ENCODE data around the gene COL19A1. TPM values are rescaled to one million over a fixed set of nuclear protein-coding genes. Genes with fewer than 3 reads are reported as not detected.
"Not testable (repeated sequence)": the region's sequence is repeated elsewhere in the genome, so short reads cannot be mapped to it uniquely, and the experiment has no call there.

COL19A1 gene
- total RNA-seq = not detected

DNA sequence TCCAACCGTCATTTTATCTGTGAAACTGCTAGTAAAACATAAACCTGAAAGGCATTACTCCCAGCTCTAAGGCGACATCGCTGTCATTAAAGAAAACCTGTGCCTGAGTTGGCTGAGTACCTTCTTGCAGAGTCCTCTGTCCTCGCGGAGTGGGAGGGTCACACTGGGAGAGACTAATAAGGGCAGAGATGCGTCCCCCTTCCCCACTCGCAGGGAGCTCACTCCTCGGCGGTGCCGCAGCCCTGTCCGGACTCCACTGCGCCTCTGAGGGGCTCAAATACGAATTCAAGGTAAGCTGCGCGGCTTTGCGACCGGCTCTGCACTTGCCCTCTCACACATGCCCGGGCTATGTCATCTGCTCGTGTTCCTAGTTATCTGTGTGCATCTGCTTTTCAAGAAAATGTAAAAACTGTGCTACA is at the start of gene COL19A1:
COL19A1 (plus strand) TSS at position 206 of the 419 bp plus-strand sequence. CDS start 13,012 bp downstream, outside the sequence.
- H3K36me3 Mint-ChIP-seq (ENCODE audit: low read depth) = no peaks in the 10 kb centered on the region

DNA sequence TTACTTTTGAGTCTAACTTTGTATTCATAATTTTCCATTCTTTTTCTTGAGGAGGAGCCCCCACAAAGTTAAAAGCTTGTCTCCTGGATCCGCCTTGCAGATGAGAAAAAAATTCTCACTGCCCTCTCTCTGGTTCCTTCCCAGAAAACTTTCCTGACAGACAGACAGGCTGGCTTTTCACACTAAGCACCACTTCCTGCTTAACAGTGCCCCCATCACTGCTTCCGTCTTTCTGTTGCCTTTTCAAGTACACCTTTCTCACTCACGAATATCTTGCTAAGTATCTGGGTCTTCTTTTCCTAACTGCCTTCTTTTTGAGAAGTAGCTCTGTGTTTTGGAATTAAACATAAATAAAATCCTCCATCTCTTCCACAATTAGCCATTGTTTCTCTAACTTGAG is 49.8 kb upstream of the COL19A1 start:
- Mint-ChIP-seq H3K27ac (peak overlapping the region; percentile 93), H3K27me3 (no peaks in the 10 kb centered on the region), H3K36me3 (ENCODE audit: low read depth) (no peaks in the 10 kb centered on the region), H3K4me3 (peak overlapping the region; percentile 38), H3K4me1 (peaks cover 45% of the 10 kb centered on the region), H3K9me3 (ENCODE audit: low read depth) (no peaks in the 10 kb centered on the region)
- intact Hi-C loops (cut with DNase I, micrococcal nuclease) = no loop called here
- ChIA-PET POLR2A (no interaction called here), CTCF (interaction anchor here (0.6 to 4.1 kb wide), 4 partner anchors 17 to 597 kb away, joined by 3 to 23 read pairs (median 3); partner anchors contain the start of genes FAM135A and LMBRD1)
- ATAC-seq = no peak
- no peak for DNase-seq

More for the DNA sequence above, at the start of gene COL19A1:
- H3K27me3 Mint-ChIP-seq = peaks cover 46% of the 10 kb centered on the region
- ATAC-seq (peak; percentile 45), DNase-seq (peak; percentile 41)
- H3K9me3 Mint-ChIP-seq (ENCODE audit: low read depth) = no peaks in the 10 kb centered on the region
- peaks cover 23% of the 10 kb centered on the region for H3K4me1 Mint-ChIP-seq
- ChIA-PET POLR2A (no interaction called here), CTCF (interaction anchor here (1.0 to 1.1 kb wide), 2 partner anchors 10 to 237 kb away, joined by 3 to 4 read pairs; no protein-coding TSS in a partner anchor)
- H3K4me3 Mint-ChIP-seq = peak within 1 kb of the TSS; percentile 64
- intact Hi-C loops (cut with DNase I, micrococcal nuclease) = loop anchor here (2.0 to 5.0 kb wide), 2 partner anchors 32 to 69 kb away; partner anchors contain the start of gene LMBRD1 (in 1 of the 2)
- peak within 1 kb of the TSS; percentile 65 for H3K27ac Mint-ChIP-seq

DNA sequence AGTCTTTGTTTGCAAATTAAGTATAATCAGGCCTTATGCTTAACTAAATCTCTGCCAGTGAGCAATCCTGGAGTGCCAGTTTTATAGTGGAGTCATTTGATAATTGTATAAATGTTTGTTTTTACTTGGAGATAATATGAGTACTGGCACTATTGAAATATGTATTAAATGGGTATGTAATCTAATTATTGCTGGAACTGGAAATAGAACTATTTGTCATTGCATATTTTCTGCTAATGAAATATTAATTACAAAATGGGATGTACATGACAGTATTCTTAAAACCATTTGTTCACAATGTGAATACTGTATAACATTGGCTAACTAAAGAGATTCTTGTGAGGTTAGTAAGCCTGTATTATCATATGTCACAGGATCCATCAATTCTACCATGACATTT is 49.0 kb upstream of the COL19A1 start:
- ChIA-PET POLR2A (no interaction called here), CTCF (interaction anchor here (4.1 kb wide), 1 partner anchor 20 kb away, joined by 23 read pairs; the partner anchor contains the start of gene LMBRD1)
- no peaks in the 10 kb centered on the region for H3K9me3 Mint-ChIP-seq (ENCODE audit: low read depth)
- ATAC-seq = no peak
- intact Hi-C loops (cut with DNase I, micrococcal nuclease) = no loop called here
- DNase-seq = no peak
- H3K4me3 Mint-ChIP-seq = no peak overlapping the region
- H3K27me3 Mint-ChIP-seq = no peaks in the 10 kb centered on the region
- no peaks in the 10 kb centered on the region for H3K36me3 Mint-ChIP-seq (ENCODE audit: low read depth)
- H3K4me1 Mint-ChIP-seq = peaks cover 39% of the 10 kb centered on the region
- no peak overlapping the region for H3K27ac Mint-ChIP-seq

DNA sequence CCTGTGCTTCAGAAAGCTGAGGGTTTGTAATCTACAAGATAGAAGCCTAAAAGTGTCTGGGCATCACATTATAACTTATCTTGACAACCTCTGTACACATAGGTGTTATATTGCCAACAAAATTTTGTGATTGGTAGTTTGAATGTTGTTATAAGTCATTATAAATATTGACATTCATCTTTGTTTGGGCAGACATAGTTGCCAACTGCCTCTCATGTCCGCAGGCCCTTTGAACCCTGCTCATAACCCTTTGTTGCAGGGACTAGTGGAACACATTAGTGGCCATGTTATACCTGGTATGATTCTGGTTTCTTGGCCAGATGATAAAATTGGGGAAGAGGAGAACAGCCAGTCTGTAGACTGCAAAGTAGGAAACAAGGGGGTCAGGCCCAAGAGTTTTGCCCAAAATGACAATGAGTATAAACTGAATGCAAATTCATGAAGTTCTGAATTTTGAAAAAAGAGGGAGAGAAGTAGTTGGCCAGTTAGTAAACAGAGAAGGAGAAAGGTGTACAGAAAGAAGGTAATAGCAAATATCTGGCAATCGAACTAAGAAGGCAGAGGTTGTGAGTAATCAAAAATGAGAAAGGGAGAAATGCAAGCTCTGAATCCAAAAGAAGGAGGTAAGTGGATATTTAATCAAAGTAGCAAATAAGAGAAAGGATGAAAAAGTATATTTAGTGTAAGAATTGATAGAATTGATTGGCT is 48.0 kb upstream of the COL19A1 start:
- Mint-ChIP-seq H3K27ac (no peak overlapping the region), H3K4me1 (peaks cover 29% of the 10 kb centered on the region), H3K9me3 (ENCODE audit: low read depth) (no peaks in the 10 kb centered on the region), H3K4me3 (no peak overlapping the region), H3K27me3 (no peaks in the 10 kb centered on the region), H3K36me3 (ENCODE audit: low read depth) (no peaks in the 10 kb centered on the region)
- ATAC-seq (no peak), DNase-seq (no peak)
- CTCF ChIA-PET = no interaction called here
- POLR2A ChIA-PET = interaction anchor here (0.7 kb wide), 1 partner anchor 21 kb away, joined by 7 read pairs; no protein-coding TSS in a partner anchor
- intact Hi-C loops (cut with DNase I, micrococcal nuclease) = no loop called here

DNA sequence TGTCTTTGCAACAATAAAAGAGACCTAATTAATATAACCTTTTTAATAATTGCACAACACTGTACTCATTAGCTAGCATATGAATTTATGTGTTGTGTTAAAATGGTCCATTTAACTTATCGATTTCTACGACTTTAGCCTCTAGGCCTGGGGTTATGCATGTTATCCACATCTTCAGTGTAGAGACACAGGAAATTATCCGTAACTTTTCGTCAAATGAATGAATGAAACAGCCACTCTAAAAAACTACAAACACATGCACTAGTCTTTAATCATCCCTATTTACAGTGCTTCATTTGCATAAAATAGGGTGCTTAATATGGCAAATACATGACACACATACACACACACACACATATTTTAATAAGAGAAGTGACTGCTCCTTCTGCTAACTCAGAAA is 47.2 kb upstream of the COL19A1 start:
- no peaks in the 10 kb centered on the region for H3K36me3 Mint-ChIP-seq (ENCODE audit: low read depth)
- H3K27me3 Mint-ChIP-seq = no peaks in the 10 kb centered on the region
- intact Hi-C loops (cut with DNase I, micrococcal nuclease) = no loop called here
- CTCF ChIA-PET = no interaction called here
- no peak overlapping the region for H3K4me3 Mint-ChIP-seq
- H3K27ac Mint-ChIP-seq = no peak overlapping the region
- no peak for ATAC-seq
- no peak for DNase-seq
- POLR2A ChIA-PET = interaction anchor here (0.7 kb wide), 1 partner anchor 22 kb away, joined by 7 read pairs; no protein-coding TSS in a partner anchor
- H3K9me3 Mint-ChIP-seq (ENCODE audit: low read depth) = no peaks in the 10 kb centered on the region
- peaks cover 23% of the 10 kb centered on the region for H3K4me1 Mint-ChIP-seq

DNA sequence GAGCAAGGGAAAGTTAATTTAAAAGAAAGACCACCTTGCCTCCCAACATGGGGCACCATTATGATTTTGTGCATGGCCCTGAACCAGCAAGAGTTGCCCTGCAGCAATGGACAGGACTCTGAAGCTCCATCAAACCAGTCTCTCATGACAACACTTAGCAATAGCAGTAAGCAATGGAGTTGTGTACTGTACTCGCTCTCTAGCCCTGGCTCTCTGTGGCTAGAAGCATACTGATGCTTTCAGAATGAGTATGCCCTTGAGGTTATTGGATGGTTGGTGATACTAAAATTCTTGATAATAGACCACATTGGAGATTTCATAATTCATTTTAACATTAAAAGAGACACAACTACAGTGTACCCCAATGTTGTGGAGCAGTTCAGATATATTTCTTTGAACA is 46.3 kb upstream of the COL19A1 start:
- Mint-ChIP-seq H3K4me3 (no peak overlapping the region), H3K4me1 (peaks cover 18% of the 10 kb centered on the region), H3K27me3 (no peaks in the 10 kb centered on the region), H3K27ac (no peak overlapping the region), H3K36me3 (ENCODE audit: low read depth) (no peaks in the 10 kb centered on the region), H3K9me3 (ENCODE audit: low read depth) (no peaks in the 10 kb centered on the region)
- DNase-seq (no peak), ATAC-seq (peak; percentile 50)
- intact Hi-C loops (cut with DNase I, micrococcal nuclease) = no loop called here
- ChIA-PET CTCF (no interaction called here), POLR2A (no interaction called here)

DNA sequence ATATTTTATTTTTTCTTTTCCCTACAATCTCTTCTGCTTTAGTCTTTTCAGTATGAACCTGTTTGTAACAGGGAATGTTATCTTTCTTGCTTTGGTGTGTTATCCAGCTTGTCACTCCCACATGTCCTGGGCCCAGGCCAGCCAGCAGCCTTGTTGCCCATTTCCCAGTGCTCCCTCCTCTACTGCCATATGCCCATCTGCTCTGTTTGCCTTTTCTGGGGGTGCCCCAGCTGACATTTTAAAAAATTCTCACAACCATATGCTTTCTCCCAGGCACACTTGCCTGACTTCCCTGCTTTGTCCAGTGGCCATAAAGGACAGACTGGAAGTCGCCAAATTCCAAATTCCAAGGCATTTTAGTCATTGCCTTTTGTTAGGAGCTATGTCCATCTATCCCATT is 45.9 kb upstream of the COL19A1 start:
- H3K36me3 Mint-ChIP-seq (ENCODE audit: low read depth) = no peaks in the 10 kb centered on the region
- intact Hi-C loops (cut with DNase I, micrococcal nuclease) = no loop called here
- no peaks in the 10 kb centered on the region for H3K9me3 Mint-ChIP-seq (ENCODE audit: low read depth)
- H3K4me3 Mint-ChIP-seq = no peak overlapping the region
- no peak overlapping the region for H3K27ac Mint-ChIP-seq
- POLR2A ChIA-PET = no interaction called here
- H3K27me3 Mint-ChIP-seq = no peaks in the 10 kb centered on the region
- CTCF ChIA-PET = no interaction called here
- H3K4me1 Mint-ChIP-seq = peaks cover 13% of the 10 kb centered on the region
- no peak for DNase-seq
- ATAC-seq = no peak

DNA sequence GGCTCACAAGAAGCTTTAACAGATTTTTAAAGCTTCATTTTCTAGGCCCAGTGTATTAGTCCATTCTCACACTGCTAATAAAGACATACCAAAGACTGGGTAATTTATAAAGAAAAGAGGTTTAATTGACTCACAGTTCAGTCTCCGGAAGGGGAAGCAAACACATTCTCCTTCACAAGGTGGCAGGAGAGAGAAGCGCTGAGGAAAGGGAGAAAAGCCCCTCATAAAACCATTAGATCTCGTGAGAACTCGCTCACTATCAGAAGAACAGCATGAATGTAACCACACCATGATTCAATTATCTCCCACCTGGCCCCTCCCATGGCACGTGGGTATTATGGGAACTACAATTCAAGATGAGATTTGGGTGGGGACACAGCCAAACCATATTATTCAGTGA is 42.0 kb upstream of the COL19A1 start:
- H3K4me3 Mint-ChIP-seq; ATAC-seq; CTCF ChIA-PET; DNase-seq; H3K27me3 Mint-ChIP-seq; H3K36me3 Mint-ChIP-seq (ENCODE audit: low read depth); POLR2A ChIA-PET; H3K27ac Mint-ChIP-seq; H3K4me1 Mint-ChIP-seq; H3K9me3 Mint-ChIP-seq (ENCODE audit: low read depth); intact Hi-C loops (cut with DNase I, micrococcal nuclease): not testable (repeated sequence)

DNA sequence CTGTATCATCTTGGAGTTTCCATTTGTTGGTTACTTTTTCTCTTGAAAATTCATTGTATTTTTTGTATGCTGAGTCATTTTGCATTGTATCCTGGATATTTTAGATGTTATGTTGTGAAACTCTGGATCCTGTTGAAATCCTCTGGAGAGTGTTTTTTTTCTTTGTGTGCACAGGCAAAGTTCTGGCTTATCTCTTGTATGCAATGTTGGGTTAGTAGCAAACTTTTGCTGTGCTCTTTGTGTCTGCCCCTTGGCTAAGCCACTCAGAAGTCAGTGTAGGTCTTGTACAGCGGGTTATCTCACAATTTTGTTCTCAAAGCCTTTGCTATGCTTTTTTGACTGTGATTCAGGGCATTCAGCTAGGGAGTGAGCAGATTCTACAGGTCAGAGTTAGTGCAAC is 40.5 kb upstream of the COL19A1 start:
- Mint-ChIP-seq H3K27ac (no peak overlapping the region), H3K27me3 (peaks cover 3% of the 10 kb centered on the region), H3K4me3 (no peak overlapping the region), H3K4me1 (no peaks in the 10 kb centered on the region), H3K9me3 (ENCODE audit: low read depth) (no peaks in the 10 kb centered on the region), H3K36me3 (ENCODE audit: low read depth) (no peaks in the 10 kb centered on the region)
- ChIA-PET POLR2A (no interaction called here), CTCF (no interaction called here)
- DNase-seq = no peak
- intact Hi-C loops (cut with DNase I, micrococcal nuclease) = no loop called here
- no peak for ATAC-seq

DNA sequence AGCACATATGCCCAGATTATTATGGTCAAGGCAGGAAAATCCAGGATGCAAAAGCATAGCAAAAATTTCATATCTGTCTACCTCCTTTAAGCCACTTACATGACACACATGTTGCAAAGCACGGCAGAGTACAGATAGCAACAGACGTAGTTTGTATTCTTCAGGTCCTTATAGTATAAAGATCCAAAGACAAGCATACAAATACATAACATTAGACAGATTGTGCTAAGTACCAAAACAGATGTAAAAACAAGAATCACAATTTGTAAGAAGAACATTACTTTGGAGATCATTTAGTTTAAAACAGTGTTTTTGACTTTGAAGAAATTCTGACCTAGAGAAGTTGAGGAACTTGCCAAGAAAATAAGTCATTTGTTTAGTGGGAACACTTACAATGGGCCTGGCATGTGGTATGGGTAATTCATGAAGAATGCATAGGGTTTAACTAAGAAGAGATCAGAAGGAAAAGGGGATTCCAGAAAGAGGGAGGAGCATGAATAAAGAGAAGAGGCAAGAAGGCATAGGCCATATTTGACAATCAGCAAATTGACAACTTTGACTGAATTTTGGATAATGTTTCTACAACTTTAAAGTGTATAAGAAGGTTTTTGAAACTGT is 39.0 kb upstream of the COL19A1 start:
- DNase-seq (no peak), ATAC-seq (no peak)
- POLR2A ChIA-PET = no interaction called here
- Mint-ChIP-seq H3K9me3 (ENCODE audit: low read depth) (no peaks in the 10 kb centered on the region), H3K36me3 (ENCODE audit: low read depth) (no peaks in the 10 kb centered on the region), H3K27ac (no peak overlapping the region), H3K4me3 (no peak overlapping the region), H3K4me1 (no peaks in the 10 kb centered on the region), H3K27me3 (peaks cover 3% of the 10 kb centered on the region)
- CTCF ChIA-PET = no interaction called here
- intact Hi-C loops (cut with DNase I, micrococcal nuclease) = no loop called here

DNA sequence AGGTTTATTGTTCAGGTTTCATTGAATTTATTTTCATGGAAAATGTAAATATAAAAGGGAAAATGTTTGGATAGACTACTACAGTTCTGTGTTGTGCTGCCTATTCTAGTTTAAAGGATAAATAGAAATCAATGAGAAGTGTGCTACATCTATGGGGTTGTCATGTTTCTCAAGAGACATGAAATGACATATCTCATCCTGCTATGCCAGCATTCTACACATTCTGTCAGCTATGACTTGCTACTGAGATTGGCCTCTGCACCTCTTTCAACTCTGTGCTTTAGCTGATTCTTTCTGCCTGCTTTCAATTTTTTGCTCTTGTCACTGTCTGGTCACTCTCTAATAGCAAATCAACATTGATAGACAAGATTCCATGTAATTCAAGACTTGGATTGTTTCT is 33.8 kb upstream of the COL19A1 start:
- H3K36me3 Mint-ChIP-seq (ENCODE audit: low read depth) = no peaks in the 10 kb centered on the region
- no peak for ATAC-seq
- ChIA-PET CTCF (no interaction called here), POLR2A (no interaction called here)
- no peaks in the 10 kb centered on the region for H3K9me3 Mint-ChIP-seq (ENCODE audit: low read depth)
- H3K4me3 Mint-ChIP-seq = no peak overlapping the region
- no peak overlapping the region for H3K27ac Mint-ChIP-seq
- no peaks in the 10 kb centered on the region for H3K27me3 Mint-ChIP-seq
- intact Hi-C loops (cut with DNase I, micrococcal nuclease) = no loop called here
- peaks cover 4% of the 10 kb centered on the region for H3K4me1 Mint-ChIP-seq
- DNase-seq = no peak
